ENCODE results near the gene NTN5.

Gene NTN5

GRCh38 chr19:48611872-48612271 lies 60.9 kb downstream of the NTN5 start:
- no peak for DNase-seq
